NCI-H1092 treated with DMSO at 0.1 percent for 48 hours (cell line): Measurements from ENCODE around the gene TMOD3.
"Not testable (repeated sequence)": the region's sequence is repeated elsewhere in the genome, so short reads cannot be mapped to it uniquely, and the experiment has no call there.

Experiments used
- DNase-seq: peaks from one replicate; lab custom pipeline; 2025; lab: John Stamatoyannopoulos, UW

The TMOD3 gene

DNA sequence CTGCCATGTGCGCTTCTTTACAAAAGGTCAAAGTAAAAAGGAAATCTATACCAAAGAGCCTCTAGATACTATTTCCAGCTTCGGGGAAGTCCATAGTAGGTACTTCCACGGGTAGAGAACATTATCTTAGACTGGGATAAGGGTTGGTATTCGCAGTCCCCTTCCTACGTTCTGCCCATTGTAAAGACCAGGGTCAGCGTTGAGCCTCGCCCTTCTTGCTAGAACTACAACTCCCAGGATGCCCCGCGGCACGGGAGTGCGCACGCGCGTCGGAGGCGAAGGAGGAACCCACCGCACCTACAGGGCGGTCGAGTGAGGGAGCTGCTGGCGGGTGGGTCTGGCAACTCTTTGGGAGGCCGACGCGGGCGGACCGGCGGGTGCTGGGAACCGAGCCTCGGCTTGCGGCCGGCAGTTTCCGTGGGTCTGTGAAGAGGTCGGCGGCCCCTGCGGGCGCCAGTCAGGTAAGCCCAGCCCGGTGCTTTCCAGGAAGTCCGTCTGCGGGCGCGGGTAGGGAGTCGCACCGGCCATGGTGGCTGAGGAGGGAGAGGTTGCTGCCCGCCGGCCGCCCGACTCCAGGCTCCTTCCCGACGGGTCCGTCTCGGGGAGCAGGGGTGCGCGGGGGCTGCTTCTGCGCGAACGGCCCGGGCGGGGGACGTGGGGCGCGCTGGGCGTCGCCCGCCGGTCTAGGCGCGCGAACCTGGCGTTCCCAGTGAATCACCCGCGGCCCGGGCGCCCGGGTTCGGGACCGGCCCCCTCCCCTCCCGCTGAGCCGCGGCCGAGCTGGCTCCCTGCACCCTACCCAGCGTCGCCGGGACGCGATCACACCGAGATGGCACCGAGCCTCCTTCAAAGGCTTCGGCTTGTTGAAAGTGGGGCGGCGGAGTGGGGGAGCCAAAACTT is at the start of gene TMOD3:
TSS of gene TMOD3 (plus strand) at position 278 of the 900 bp plus-strand sequence. CDS start 33,232 bp downstream, outside the sequence.
- DNase-seq, result peak; percentile 70

GRCh38 chr15:51780636-51781035 is 48.8 kb upstream of the TMOD3 start:
- DNase-seq, result no peak

DNA sequence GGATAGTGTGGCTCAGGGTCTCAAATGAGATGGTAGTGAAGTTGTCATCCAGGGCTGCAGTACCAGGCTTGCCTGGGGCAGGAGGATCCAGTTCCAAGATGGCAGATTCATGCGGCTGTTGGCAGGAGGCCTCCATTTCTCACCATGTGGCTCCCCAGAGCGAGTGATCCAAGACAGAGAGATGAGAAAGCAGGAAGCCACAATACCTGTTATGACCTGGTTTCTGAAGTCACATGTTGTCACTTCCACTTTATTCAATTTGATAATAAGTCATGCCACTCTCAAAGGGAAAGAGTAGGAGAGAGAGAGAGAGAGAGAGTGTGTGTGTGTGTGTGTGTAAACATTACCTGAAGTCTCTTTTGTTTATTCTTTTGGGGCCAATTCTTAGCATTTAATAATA is 47.9 kb upstream of the TMOD3 start:
- DNase-seq, result no peak

- no peak for DNase-seq
These were observed 47.0 kb upstream of the TMOD3 start for GRCh38 chr15:51782357-51782896.

- DNase-seq, result no peak
These were observed 45.5 kb upstream of the TMOD3 start for GRCh38 chr15:51783967-51784366.

- DNase-seq, result not testable (repeated sequence)
These were observed 42.3 kb upstream of the TMOD3 start for GRCh38 chr15:51787130-51787529.

- not testable (repeated sequence) for DNase-seq
These were observed 37.0 kb upstream of the TMOD3 start for GRCh38 chr15:51792474-51792873.

GRCh38 chr15:51793521-51794305 is 35.7 kb upstream of the TMOD3 start:
- no peak for DNase-seq

GRCh38 chr15:51796847-51797401 is 32.5 kb upstream of the TMOD3 start:
- DNase-seq, result no peak

GRCh38 chr15:51798281-51798680 is 31.2 kb upstream of the TMOD3 start:
- DNase-seq, result no peak

GRCh38 chr15:51799282-51800252 is 29.9 kb upstream of the TMOD3 start:
- DNase-seq, result no peak

DNA sequence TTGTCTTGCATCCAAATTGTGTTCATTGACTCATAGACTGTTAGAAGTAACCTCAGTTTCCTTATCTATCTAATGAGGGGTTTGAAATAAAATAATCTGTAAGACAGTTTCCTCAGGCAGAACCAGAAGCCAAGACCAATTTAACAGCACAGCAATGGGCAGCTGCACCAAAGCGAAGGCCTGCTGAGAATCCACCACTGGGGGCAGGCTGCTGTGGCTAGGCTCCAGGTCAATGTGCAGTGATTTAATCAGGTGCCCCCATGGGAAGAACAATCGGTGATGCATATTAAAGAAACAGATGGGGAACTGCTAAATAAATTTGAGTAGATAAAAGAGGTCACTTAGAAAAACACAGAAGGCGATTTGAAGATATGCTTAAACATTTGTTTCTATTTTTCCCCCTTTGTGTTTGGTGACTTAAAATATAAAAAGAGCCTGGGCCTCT is 28.0 kb upstream of the TMOD3 start:
- no peak for DNase-seq

DNA sequence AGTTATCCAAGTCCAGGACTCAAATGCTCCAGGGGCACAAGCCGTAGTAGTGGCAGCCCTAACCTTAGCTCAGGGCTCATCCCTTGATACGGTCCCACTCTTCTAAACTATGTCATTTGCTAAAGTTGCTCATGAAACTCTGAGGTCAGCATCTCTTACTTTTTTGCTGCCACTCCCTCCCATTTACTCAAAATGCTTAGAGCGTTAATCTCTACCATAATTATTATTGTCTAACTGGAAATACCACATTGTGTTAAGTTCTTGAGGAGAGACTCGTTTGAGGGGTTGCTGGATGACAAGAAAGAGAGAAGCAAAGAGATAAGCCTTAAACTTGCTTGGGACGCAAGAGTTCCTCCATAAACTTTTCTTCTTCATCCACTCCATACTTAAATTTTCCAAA is 26.9 kb upstream of the TMOD3 start:
- no peak for DNase-seq

- DNase-seq, result no peak
These were observed 25.5 kb upstream of the TMOD3 start for GRCh38 chr15:51803965-51804364.

DNA sequence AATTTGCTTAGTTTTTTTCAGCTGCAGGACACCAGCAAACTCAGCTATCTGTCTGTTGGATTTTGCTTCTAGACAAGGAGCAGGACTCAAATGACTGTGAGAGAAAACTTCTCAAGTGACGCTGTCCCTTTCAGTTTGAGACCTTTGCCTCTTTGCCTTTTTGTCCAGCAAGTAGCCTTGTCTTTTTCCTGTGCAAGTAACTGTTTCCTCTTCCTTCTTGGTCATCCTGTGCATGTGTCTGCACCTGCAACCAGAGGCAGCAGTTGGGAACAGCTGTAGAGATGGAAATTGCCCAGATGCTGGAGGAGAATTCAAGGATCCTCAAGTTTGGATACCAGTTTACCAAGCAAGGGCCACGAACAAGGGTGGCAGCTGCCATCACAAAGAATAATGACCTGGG is 23.3 kb upstream of the TMOD3 start:
- DNase-seq, result no peak

DNA sequence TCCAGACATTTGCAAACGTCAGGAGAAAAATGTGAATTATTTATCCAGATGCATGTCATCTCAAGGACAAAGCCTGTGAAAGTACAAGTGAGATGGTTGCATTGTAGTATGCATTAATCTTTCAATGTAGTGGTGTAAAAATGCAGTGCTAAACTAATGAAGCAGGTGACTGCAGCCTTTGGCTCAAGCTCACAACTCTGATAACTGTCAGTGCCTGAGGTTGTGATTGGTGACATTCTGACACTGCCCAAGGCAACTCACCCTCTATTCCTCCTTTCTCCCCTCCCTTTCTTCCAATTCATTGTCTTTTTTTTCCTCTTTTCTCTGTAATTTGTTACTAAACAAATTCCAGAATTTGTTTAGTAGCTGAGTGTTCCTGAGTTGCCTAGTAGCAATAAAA is 20.0 kb upstream of the TMOD3 start:
- no peak for DNase-seq

DNA sequence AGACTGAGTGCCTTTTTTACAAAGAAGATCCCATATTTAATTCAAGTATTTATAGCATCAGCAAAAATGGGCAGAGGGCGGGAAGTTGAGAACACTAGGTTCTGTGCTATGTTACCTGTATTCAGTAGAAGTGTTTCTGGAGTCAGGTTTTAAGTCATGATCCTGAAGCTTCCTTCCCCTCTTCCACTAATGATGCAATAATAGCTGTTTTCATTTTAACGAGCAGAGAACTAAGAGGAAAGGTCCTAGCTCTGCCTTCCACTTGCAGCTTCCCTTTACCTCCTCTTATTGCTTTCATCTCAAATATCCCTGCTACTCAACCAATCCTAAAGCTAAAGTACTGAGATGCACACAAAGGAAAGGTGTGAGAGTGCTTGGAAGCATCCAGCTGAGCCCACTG is 16.9 kb upstream of the TMOD3 start:
- DNase-seq, result no peak

DNA sequence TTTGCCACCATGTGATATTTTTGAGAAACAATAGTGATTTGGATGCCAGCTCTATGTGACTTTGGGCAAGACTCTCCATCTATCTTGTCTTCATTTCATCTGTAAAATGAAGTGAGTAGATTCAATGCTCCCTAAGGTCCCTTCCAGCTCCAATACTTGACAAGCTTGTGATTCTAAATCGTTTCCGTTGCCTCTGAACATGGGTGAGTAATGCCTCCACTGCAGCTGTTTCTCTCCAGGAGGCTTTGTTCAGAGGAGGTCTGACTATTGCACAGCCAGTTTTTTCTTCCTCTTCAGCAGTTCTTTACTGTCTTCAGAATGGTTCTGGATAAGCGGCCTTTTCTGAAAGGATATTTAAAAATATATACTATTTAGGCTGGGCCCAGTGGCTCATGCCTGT is 14.8 kb upstream of the TMOD3 start:
- no peak for DNase-seq

- no peak for DNase-seq
These were observed 12.8 kb upstream of the TMOD3 start for GRCh38 chr15:51816611-51817010.

GRCh38 chr15:51818150-51818549 is 11.3 kb upstream of the TMOD3 start:
- DNase-seq, result no peak

DNA sequence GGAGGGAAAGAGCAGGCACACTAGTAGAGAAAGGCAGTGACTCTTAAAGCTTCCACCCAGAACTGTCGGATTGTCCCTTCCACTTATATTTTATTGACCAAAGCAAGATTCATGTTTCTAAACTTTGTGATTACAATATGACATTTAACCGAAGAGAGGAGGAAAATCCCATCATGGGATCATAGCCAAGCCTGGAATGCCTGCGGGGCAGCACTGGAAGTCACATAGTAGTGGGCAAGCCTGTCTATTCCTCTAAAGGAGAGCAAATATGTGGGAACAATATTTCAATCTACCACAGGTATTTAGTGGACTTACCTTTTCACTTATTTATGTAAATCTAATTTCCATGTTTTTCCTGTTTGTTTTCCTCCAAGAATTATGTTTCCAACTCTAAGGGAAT is 3.8 kb upstream of the TMOD3 start:
- DNase-seq, result no peak
